Activated CD4-positive, alpha-beta T cell treated with anti-CD3 and anti-CD28 coated beads, Interleukin-2, amount 10 ng/mL, durations not matched to agents 24 days and 14 days (primary cell): ENCODE data around the gene DISC1. TPM values are rescaled to one million over a fixed set of nuclear protein-coding genes. Genes with fewer than 3 reads are reported as not detected.

ENCODE experiments used
- DNase-seq: peaks from one replicate; pipeline ENCODE4 v3.0.0; 2022
- H3K27ac Mint-ChIP-seq: one replicate; pipeline ENCODE4 v1.8.0; 2022; ENCODE audit warnings: mild to moderate bottlenecking, mixed read lengths
- H3K27me3 Mint-ChIP-seq: one replicate; pipeline ENCODE4 v1.8.0; 2022; ENCODE audit warnings: mixed read lengths
- H3K36me3 Mint-ChIP-seq: one replicate; pipeline ENCODE4 v1.8.0; 2022; ENCODE audit warnings: low read depth, mild to moderate bottlenecking, mixed read lengths
- H3K4me1 Mint-ChIP-seq: one replicate; pipeline ENCODE4 v1.8.0; 2021; ENCODE audit warnings: mixed read lengths
- H3K4me3 Mint-ChIP-seq: one replicate; pipeline ENCODE4 v1.8.0; 2022; ENCODE audit warnings: mild to moderate bottlenecking, moderate library complexity, mixed read lengths
- H3K9me3 Mint-ChIP-seq: one replicate; pipeline ENCODE4 v1.8.0; 2021; ENCODE audit warnings: mixed read lengths
- intact Hi-C: fragments of 100-400 bp; cut with micrococcal nuclease; formaldehyde crosslinking; loops from one replicate; pipeline ENCODE4 v1.15.1; 2023
- total RNA-seq: library from RNA; stranded (reverse); gene quantifications from 2 replicates; pipeline ENCODE4 v1.2.3, GENCODE V29; 2022

DISC1 gene
- total RNA-seq, 1 donor from 2014 or later: 3.1 TPM

DNA sequence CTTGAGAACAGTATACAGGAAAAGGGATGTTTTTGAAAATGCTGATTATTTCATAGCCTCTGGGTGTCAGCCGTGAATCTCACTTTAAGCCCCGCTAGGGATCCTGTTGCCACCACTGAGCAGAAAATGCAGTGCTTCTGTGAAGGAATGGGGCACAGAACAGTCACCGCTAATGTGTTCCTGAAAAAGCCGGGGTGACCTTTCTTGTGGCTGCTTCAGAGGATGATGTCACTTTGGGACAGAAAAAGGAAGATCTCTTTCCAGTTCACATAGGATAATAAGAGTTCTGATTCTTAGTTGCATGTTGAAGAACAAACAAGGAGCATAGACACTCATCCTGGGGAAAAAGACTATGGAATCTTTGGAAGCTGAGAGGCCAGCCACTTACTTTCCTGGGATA, 349.6 kb downstream of the DISC1 start:
- peaks cover 16% of the 10 kb centered on the region for H3K4me1 Mint-ChIP-seq
- no peak overlapping the region for H3K27ac Mint-ChIP-seq
- peaks cover 2% of the 10 kb centered on the region for H3K27me3 Mint-ChIP-seq
- no peaks in the 10 kb centered on the region for H3K36me3 Mint-ChIP-seq
- intact Hi-C loops: loop anchor here (10.0 kb wide), 1 partner anchor 659 kb away; the partner anchor contains the start of gene SIPA1L2
- H3K9me3 Mint-ChIP-seq: peaks cover 10% of the 10 kb centered on the region
- no peak overlapping the region for H3K4me3 Mint-ChIP-seq
- no peak for DNase-seq

DNA sequence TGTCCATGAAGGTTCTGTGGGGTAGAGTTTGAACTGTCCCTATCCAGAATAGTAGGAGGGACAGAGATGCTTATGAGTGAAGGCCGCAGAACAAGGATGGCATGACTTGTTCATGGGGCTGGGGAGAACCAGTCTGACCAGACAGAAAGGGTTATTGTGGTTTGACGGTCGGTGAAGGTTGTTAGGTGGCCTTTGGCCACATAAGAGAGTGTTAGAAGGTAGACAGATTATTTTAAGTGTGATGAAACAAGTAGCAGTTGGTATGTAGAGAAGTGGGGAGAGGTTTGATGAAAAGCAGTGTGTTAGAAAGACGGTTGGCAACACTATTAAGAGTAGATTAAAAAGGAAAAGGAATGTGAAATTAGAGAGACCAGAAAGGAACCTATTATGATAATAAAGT, 355.1 kb downstream of the DISC1 start:
- H3K9me3 Mint-ChIP-seq: peaks cover 6% of the 10 kb centered on the region
- H3K27ac Mint-ChIP-seq: no peak overlapping the region
- no peaks in the 10 kb centered on the region for H3K4me1 Mint-ChIP-seq
- peak; percentile 31 for DNase-seq
- H3K4me3 Mint-ChIP-seq: no peak overlapping the region
- no peaks in the 10 kb centered on the region for H3K27me3 Mint-ChIP-seq
- H3K36me3 Mint-ChIP-seq: no peaks in the 10 kb centered on the region
- intact Hi-C loops: no loop called here

DNA sequence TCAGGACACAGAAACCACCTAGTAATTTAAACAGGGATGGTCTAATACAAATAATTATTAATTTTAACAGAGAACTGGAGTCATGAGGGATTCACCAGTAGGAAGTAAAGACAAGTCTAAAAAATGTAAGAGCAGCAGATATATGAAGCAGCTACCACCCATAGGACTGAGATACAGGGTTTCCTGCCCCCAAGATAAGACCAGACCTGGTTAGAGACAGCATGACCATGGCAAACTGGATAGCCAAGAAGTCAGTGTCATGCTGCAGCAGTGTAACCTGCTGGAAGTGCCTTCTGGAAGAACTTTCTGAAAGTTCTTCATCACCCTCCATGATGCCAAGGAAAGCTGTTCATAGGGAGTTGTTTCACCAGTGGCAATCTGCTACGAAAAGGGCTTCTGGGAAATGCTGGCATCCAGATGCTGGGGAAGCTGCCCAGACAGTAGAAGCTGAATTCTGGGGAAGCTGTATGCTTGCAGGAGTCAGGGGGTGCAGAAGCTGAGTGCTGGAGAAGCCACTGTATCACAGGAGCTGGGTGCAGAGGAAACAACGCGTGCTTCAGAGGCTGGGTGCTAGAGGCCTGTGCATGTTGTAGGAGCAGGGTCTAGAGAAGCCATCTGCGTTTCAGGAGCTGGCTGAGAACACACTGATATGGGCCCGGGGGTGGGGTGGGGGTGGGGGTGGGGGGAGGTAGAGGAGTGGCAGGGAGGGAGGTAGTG, 356.4 kb downstream of the DISC1 start:
- Mint-ChIP-seq H3K4me1 (no peaks in the 10 kb centered on the region), H3K9me3 (no peaks in the 10 kb centered on the region), H3K36me3 (no peaks in the 10 kb centered on the region), H3K27me3 (no peaks in the 10 kb centered on the region), H3K4me3 (no peak overlapping the region), H3K27ac (no peak overlapping the region)
- peak; percentile 45 for DNase-seq
- intact Hi-C loops: no loop called here

DNA sequence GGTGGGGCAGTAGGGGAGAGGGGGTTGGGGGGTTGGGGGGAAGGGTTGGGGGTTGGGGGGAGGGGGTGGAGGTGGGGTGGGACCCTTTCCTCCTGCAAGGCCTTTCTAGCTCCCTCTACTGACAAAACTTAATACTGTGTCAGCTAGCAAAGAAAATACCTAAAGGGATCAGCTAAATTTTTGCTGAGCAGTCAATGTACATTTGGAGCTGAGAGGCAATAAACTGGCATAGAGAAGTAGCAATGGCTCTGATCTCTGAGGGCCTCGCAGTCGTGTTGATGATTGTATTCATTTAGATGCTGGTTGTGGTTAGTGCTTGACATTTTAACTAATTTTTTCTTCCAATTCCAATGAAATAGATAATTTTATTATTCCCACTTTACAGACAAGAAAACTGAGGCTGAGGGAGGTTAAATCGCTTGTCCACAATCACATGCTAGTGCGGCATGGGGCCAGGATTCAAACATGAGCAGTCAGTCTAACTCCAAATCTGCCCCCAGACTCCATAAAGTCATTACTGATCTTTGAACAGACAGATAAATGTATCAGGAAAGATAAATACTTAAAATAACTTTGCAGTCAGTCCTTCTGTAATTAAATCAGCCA, 357.1 kb downstream of the DISC1 start:
- H3K27ac Mint-ChIP-seq: no peak overlapping the region
- no peaks in the 10 kb centered on the region for H3K9me3 Mint-ChIP-seq
- intact Hi-C loops: no loop called here
- no peaks in the 10 kb centered on the region for H3K27me3 Mint-ChIP-seq
- H3K4me3 Mint-ChIP-seq: no peak overlapping the region
- H3K36me3 Mint-ChIP-seq: no peaks in the 10 kb centered on the region
- no peak for DNase-seq
- no peaks in the 10 kb centered on the region for H3K4me1 Mint-ChIP-seq

DNA sequence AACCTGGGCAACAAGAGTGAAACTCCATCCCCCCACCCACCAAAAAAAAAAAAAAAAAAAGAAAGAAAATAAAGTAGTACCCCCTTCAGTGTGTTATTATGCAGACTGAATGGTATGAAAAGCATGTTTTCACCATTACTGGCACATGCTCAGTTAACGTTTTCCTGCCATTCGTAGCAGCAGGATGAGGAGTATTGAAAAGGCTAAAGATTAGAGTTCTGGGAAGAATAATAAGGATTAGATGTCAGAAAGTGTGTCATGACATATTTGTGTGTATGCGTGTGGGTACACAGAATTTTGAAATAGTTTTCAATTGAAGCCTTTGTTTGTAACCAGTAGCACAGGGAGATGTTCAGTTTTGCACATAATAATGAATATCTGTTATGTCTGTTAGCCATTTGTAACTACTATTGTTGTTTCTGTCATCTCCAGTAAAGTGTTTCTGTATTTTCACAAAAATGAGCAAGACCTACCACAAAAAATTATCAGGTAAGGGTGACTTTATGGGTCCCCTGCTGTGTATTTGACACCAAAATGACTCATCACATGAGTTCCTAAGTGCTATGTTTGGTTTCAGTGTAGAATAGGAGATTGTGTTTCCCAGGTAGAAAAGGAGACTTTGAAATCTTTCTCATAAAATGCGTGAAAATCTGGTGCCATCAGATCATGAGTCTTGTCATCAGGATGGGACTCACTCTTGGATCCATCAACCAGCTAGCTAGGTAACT, 358.9 kb downstream of the DISC1 start:
- intact Hi-C loops: no loop called here
- H3K9me3 Mint-ChIP-seq: no peaks in the 10 kb centered on the region
- no peaks in the 10 kb centered on the region for H3K4me1 Mint-ChIP-seq
- H3K27me3 Mint-ChIP-seq: no peaks in the 10 kb centered on the region
- H3K4me3 Mint-ChIP-seq: no peak overlapping the region
- H3K36me3 Mint-ChIP-seq: no peaks in the 10 kb centered on the region
- no peak for DNase-seq
- H3K27ac Mint-ChIP-seq: no peak overlapping the region

DNA sequence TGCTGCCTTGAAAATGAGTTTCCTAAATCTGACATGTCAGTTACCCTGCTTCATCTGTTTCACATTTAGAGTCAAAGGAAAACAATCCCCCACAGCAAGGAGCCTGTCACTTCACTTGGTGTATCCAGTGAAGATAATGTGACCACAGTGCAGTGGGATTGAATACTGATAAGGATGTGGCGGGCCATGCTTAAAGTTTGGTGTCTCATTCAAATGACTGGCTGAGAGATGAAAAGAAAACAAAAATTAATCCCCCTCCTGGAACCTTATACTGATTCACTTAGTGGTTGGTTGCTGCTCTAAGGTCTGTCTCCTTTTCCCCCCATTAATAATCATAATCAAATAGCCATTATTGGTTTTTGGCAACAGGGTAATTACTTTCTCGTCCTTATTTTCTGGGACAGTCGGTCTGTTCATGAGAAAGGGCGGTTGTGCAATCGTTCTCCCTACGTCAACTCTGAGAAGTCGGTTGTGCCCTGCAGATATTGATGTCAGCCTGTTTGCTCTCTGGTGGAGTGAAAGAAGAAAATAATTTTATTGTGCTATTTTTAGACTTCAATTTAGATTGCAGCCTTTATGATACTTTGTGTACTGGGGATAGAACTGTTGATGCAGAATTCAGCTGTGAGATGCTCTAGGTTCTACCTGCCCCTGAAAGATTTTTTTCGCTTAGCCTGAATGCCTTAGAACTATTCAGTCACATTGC, 360.2 kb downstream of the DISC1 start:
- Mint-ChIP-seq H3K27me3 (no peaks in the 10 kb centered on the region), H3K27ac (no peak overlapping the region), H3K4me3 (no peak overlapping the region), H3K36me3 (no peaks in the 10 kb centered on the region), H3K4me1 (no peaks in the 10 kb centered on the region), H3K9me3 (no peaks in the 10 kb centered on the region)
- no peak for DNase-seq
- intact Hi-C loops: no loop called here

DNA sequence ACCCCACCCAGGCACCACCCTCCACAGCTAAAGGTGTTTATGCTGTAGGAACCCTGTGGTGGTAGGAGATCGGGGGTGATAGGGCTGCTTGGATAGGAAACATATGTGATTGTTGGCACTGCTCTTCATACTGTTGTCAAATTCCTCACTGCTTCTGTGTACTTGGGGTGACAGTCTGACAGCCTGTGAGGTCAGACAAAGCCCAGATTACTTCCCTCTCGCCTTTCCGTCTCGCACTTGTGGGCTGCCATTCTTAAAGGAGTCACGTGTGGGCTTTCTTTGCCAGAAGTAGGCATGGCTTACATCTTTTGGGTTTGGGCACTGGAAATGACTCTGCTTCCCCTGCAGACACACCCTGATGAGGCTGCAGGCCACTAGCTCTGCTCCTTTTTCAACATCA, 363.8 kb downstream of the DISC1 start:
- Mint-ChIP-seq H3K36me3 (no peaks in the 10 kb centered on the region), H3K9me3 (no peaks in the 10 kb centered on the region), H3K4me1 (no peaks in the 10 kb centered on the region), H3K27ac (no peak overlapping the region), H3K27me3 (no peaks in the 10 kb centered on the region), H3K4me3 (no peak overlapping the region)
- DNase-seq: no peak
- intact Hi-C loops: no loop called here

DNA sequence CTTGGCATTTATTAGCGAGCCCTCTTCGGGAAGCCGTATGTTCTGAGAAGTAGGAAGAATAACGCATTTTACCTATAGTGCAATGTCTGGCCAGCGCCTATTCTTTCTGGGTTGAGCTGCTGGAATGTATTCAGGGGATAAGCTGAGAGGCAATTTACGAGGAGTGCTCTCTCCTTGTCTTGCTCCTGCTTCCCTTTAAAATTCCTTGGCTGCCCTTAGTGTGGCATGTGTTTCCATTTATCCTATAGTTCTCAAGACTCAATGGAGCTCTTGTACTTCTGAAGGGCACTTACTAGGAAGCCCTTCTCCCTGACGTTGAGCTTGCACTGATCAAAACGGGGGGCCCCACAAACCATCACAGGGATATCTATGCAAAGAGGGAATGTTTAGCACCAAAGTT, 364.6 kb downstream of the DISC1 start:
- H3K27me3 Mint-ChIP-seq: no peaks in the 10 kb centered on the region
- no peak overlapping the region for H3K27ac Mint-ChIP-seq
- no peaks in the 10 kb centered on the region for H3K9me3 Mint-ChIP-seq
- DNase-seq: no peak
- H3K4me1 Mint-ChIP-seq: no peaks in the 10 kb centered on the region
- H3K4me3 Mint-ChIP-seq: no peak overlapping the region
- no peaks in the 10 kb centered on the region for H3K36me3 Mint-ChIP-seq
- intact Hi-C loops: no loop called here

DNA sequence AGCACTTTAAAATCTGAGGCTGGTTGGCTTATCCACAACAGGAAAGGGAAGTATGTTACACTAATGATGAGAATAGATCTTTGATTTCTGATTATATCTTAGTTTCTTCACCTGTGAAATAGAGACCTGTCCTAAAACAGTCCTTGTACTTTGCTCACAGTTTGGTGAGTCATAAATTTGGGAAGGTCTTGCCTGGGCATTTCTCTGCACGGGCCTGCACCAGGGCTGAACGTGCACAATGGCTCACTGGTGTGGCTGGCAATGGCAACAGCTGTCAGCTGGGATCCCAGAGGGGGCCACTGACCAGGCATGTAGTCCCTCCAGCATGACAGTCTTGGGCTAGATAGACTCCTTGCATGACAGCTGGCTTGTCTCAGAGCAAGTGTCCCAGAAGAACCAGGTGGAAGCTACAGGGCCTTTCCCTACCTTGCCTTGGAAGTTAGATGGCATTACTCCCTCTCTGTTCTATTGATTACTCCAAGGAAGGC, 367.4 kb downstream of the DISC1 start:
- no peaks in the 10 kb centered on the region for H3K36me3 Mint-ChIP-seq
- DNase-seq: no peak
- H3K4me1 Mint-ChIP-seq: no peaks in the 10 kb centered on the region
- no peaks in the 10 kb centered on the region for H3K27me3 Mint-ChIP-seq
- H3K27ac Mint-ChIP-seq: no peak overlapping the region
- intact Hi-C loops: no loop called here
- H3K9me3 Mint-ChIP-seq: no peaks in the 10 kb centered on the region
- H3K4me3 Mint-ChIP-seq: no peak overlapping the region

DNA sequence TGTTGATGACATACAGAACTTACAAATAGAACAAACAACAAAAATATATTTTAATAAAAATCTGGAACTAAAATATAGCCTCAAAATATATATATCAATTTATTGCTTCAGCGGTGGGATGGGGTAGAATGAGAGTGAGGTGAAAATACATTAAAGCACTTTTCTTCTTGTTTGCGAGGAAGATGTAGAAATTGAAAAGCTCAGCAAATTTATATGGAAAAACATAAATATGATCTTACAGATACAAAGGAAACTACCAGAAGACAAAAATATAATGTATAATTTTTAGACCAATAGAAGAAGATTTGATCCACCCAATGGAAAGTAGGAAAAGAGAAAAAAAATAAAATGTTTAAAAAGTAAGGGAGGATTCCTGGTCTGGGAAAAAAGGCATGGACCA, 372.2 kb downstream of the DISC1 start:
- intact Hi-C loops: no loop called here

DNA sequence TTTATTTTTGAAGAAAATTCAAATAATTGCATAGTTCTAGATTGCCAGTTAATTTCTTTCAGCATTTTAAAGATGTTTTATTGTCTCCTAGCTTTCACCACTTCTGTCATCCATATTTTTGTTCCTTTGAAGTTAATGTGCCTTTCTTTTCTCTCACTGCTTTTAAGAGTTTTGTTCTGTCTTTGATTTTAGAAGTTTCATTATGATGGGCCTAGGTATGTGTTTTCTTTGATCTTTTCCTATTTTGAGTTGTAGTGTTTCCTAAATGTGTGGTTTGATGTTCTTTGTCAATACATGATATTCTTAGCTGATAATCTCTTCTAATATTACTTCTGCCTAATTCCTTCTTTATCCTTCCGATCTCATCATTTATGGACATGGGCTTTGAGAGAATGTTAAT, 378.7 kb downstream of the DISC1 start:
- H3K4me1 Mint-ChIP-seq: peaks cover 2% of the 10 kb centered on the region
- H3K4me3 Mint-ChIP-seq: no peak overlapping the region
- no peak overlapping the region for H3K27ac Mint-ChIP-seq
- DNase-seq: no peak
- no peaks in the 10 kb centered on the region for H3K9me3 Mint-ChIP-seq
- peaks cover 13% of the 10 kb centered on the region for H3K27me3 Mint-ChIP-seq
- intact Hi-C loops: no loop called here
- peaks cover 2% of the 10 kb centered on the region for H3K36me3 Mint-ChIP-seq

More for the DNA sequence above, 372.2 kb downstream of the DISC1 start:
- no peaks in the 10 kb centered on the region for H3K4me1 Mint-ChIP-seq
- peaks cover 8% of the 10 kb centered on the region for H3K27me3 Mint-ChIP-seq
- no peaks in the 10 kb centered on the region for H3K36me3 Mint-ChIP-seq
- H3K9me3 Mint-ChIP-seq: no peaks in the 10 kb centered on the region
- DNase-seq: no peak
- H3K27ac Mint-ChIP-seq: no peak overlapping the region
- no peak overlapping the region for H3K4me3 Mint-ChIP-seq

DNA sequence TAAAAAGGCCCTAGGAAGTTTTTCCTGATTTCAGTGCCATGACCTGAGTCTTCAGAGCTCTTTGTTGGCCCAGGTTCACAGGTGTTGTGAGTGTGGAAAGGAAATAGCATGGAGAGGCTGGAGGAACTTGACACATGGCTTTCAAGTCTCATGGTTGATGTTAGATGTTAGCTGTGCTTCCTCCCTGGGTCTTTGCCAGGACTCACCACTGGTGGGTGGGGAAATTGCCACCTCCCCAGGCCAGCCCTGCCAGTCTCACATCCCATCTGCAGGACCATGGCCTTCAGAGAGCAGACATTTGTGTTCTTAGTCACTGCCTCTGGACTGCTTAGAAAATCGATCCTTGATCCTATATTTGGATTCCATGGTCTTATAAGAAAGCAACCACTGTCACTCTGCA, 383.2 kb downstream of the DISC1 start:
- no peak for DNase-seq
- H3K4me1 Mint-ChIP-seq: peaks cover 2% of the 10 kb centered on the region
- H3K36me3 Mint-ChIP-seq: peaks cover 2% of the 10 kb centered on the region
- peaks cover 6% of the 10 kb centered on the region for H3K27me3 Mint-ChIP-seq
- H3K9me3 Mint-ChIP-seq: no peaks in the 10 kb centered on the region
- H3K4me3 Mint-ChIP-seq: no peak overlapping the region
- intact Hi-C loops: no loop called here
- no peak overlapping the region for H3K27ac Mint-ChIP-seq

DNA sequence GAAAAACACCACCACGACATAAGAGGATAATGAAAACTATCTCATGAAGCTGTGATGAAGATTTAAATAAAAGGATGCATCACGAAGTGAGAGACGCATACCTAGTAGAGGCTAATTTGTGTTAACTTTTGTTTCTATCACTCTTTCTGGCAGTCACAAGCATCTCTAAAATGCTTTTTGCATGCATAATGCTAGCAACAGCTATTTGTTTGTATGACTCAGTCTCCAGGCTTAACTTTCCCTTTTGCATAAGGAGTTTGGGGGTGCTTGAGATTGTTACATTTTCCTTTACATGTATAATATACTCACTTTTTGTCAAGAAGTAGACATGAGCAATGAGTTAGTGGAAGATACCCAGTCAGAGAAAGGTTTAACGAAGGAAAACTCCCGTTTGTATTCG, 385.4 kb downstream of the DISC1 start:
- Mint-ChIP-seq H3K27ac (no peak overlapping the region), H3K4me1 (no peaks in the 10 kb centered on the region), H3K27me3 (no peaks in the 10 kb centered on the region), H3K4me3 (no peak overlapping the region), H3K9me3 (no peaks in the 10 kb centered on the region), H3K36me3 (peaks cover 2% of the 10 kb centered on the region)
- intact Hi-C loops: no loop called here
- DNase-seq: no peak
